HEK293 (cell line): ENCODE data around the gene PGA5.

ENCODE experiments used
- CTCF ChIP-seq: fragments of 450-650 bp; formaldehyde crosslinking; IDR thresholded peaks from 2 replicates; pipeline ENCODE4 v1.5.1; 2016; ENCODE audit warnings: missing biosample characterization, missing genetic modification characterization
- EGR2 ChIP-seq: fragments of 450-650 bp; formaldehyde crosslinking; IDR thresholded peaks from 2 replicates; pipeline ENCODE4 v1.5.1; 2016; ENCODE audit warnings: low read depth, missing biosample characterization, missing genetic modification characterization
- FEZF1 ChIP-seq: fragments of 450-650 bp; formaldehyde crosslinking; IDR thresholded peaks from 2 replicates; pipeline ENCODE4 v1.5.1; 2016; ENCODE audit warnings: missing biosample characterization, missing genetic modification characterization
- GLIS1 ChIP-seq: fragments of 450-650 bp; formaldehyde crosslinking; IDR thresholded peaks from 2 replicates; pipeline ENCODE4 v1.5.1; 2016; ENCODE audit warnings: missing biosample characterization, missing genetic modification characterization
- KLF10 ChIP-seq: fragments of 450-650 bp; IDR thresholded peaks from 2 replicates; pipeline ENCODE4 v1.5.1; 2018; ENCODE audit warnings: missing biosample characterization, mild to moderate bottlenecking, missing genetic modification characterization
- PATZ1 ChIP-seq: fragments of 450-650 bp; formaldehyde crosslinking; IDR thresholded peaks from 2 replicates; pipeline ENCODE4 v1.5.1; 2016; ENCODE audit warnings: missing biosample characterization, missing genetic modification characterization
- PRDM4 ChIP-seq: fragments of 450-650 bp; formaldehyde crosslinking; IDR thresholded peaks from 2 replicates; pipeline ENCODE4 v1.5.1; 2017; ENCODE audit warnings: missing biosample characterization, missing genetic modification characterization
- PRDM6 ChIP-seq: fragments of 450-650 bp; formaldehyde crosslinking; IDR thresholded peaks from 2 replicates; pipeline ENCODE4 v1.5.1; 2017; ENCODE audit warnings: missing biosample characterization, missing genetic modification characterization
- SCRT2 ChIP-seq: fragments of 450-650 bp; formaldehyde crosslinking; IDR thresholded peaks from 2 replicates; pipeline ENCODE4 v1.5.1; 2016; ENCODE audit warnings: missing biosample characterization, missing genetic modification characterization
- SP7 ChIP-seq: fragments of 450-650 bp; formaldehyde crosslinking; IDR thresholded peaks from 2 replicates; pipeline ENCODE4 v1.5.1; 2016; ENCODE audit warnings: missing biosample characterization, missing genetic modification characterization
- WT1 ChIP-seq: fragments of 450-650 bp; formaldehyde crosslinking; IDR thresholded peaks from 2 replicates; pipeline ENCODE4 v1.5.1; 2016; ENCODE audit warnings: missing biosample characterization, missing genetic modification characterization
- YY1 ChIP-seq: fragments of 450-650 bp; formaldehyde crosslinking; IDR thresholded peaks from 2 replicates; pipeline ENCODE4 v1.5.1; 2018; ENCODE audit warnings: missing biosample characterization, missing genetic modification characterization
- ZBTB1 ChIP-seq: fragments of 450-650 bp; formaldehyde crosslinking; IDR thresholded peaks from 2 replicates; pipeline ENCODE4 v1.5.1; 2016; ENCODE audit warnings: missing biosample characterization, missing genetic modification characterization
- ZBTB21 ChIP-seq: fragments of 450-650 bp; formaldehyde crosslinking; IDR thresholded peaks from 2 replicates; pipeline ENCODE4 v1.5.1; 2017; ENCODE audit warnings: missing biosample characterization, missing genetic modification characterization
- ZBTB26 ChIP-seq: fragments of 450-650 bp; formaldehyde crosslinking; optimal IDR thresholded peaks from 2 replicates; pipeline ENCODE3; 2016; ENCODE audit warnings: missing biosample characterization, mild to moderate bottlenecking, missing genetic modification characterization
- ZIC2 ChIP-seq: fragments of 450-650 bp; formaldehyde crosslinking; IDR thresholded peaks from 2 replicates; pipeline ENCODE4 v1.5.1; 2016; ENCODE audit warnings: missing biosample characterization, missing genetic modification characterization
- ZNF114 ChIP-seq: fragments of 450-650 bp; formaldehyde crosslinking; IDR thresholded peaks from 2 replicates; pipeline ENCODE4 v1.5.0; 2017; ENCODE audit warnings: missing biosample characterization, missing genetic modification characterization
- ZNF18 ChIP-seq: fragments of 450-650 bp; formaldehyde crosslinking; IDR thresholded peaks from 2 replicates; pipeline ENCODE4 v1.5.1; 2016; ENCODE audit warnings: missing biosample characterization, missing genetic modification characterization
- ZNF211 ChIP-seq: fragments of 450-650 bp; formaldehyde crosslinking; IDR thresholded peaks from 2 replicates; pipeline ENCODE4 v1.5.1; 2016; ENCODE audit warnings: low read depth, missing biosample characterization, missing genetic modification characterization
- ZNF433 ChIP-seq: fragments of 450-650 bp; formaldehyde crosslinking; IDR thresholded peaks from 2 replicates; pipeline ENCODE4 v1.5.1; 2016; ENCODE audit warnings: missing biosample characterization, missing genetic modification characterization, low read depth
- ZNF510 ChIP-seq: fragments of 450-650 bp; formaldehyde crosslinking; IDR thresholded peaks from 2 replicates; pipeline ENCODE4 v1.5.1; 2018; ENCODE audit warnings: mild to moderate bottlenecking, missing genetic modification characterization, missing biosample characterization; ENCODE audit not compliant: insufficient replicate concordance
- ZNF558 ChIP-seq: fragments of 450-650 bp; formaldehyde crosslinking; IDR thresholded peaks from 2 replicates; pipeline ENCODE4 v1.5.1; 2016; ENCODE audit warnings: missing biosample characterization, missing genetic modification characterization
- ZNF629 ChIP-seq: fragments of 450-650 bp; formaldehyde crosslinking; IDR thresholded peaks from 2 replicates; pipeline ENCODE4 v1.5.1; 2017; ENCODE audit warnings: missing biosample characterization, missing genetic modification characterization

PGA5 gene

GRCh38 chr11:61293867-61294716, 53.1 kb downstream of the PGA5 start (continued):
- TF ChIP-seq ZNF18 (tag by site-specific recombination) (no peak), ZNF629 (tag by site-specific recombination) (peak; percentile 72), ZNF510 (tag by site-specific recombination) (no peak), ZBTB26 (peak; percentile 98), CTCF (tag by site-specific recombination) (0 out of 2 replicates have a peak, but pooled peaks have one; percentile 13), SCRT2 (tag by site-specific recombination) (peak; percentile 84), ZBTB21 (tag by site-specific recombination) (peak; percentile 17; the same call in 1 of the 2 replicates), ZNF558 (tag by site-specific recombination) (no peak), ZNF211 (no peak), PRDM4 (peak; percentile 57; the same call in 1 of the 2 replicates), WT1 (tag by site-specific recombination) (peak; percentile 17; the same call in 1 of the 2 replicates), FEZF1 (tag by site-specific recombination) (peak; percentile 36; the same call in 1 of the 2 replicates), KLF10 (tag by site-specific recombination) (0 out of 2 replicates have a peak, but pooled peaks have one; percentile 16), ZNF114 (tag by site-specific recombination) (no peak), GLIS1 (tag by site-specific recombination) (peak; percentile 96), ZNF433 (tag by site-specific recombination) (no peak), ZIC2 (tag by site-specific recombination) (peak; percentile 95), YY1 (tag by site-specific recombination) (peak; percentile 33; the same call in 1 of the 2 replicates), PATZ1 (tag by site-specific recombination) (peak; percentile 91), SP7 (tag by site-specific recombination) (0 out of 2 replicates have a peak, but pooled peaks have one; percentile 41), PRDM6 (tag by site-specific recombination) (no peak), ZBTB1 (tag by site-specific recombination) (0 out of 2 replicates have a peak, but pooled peaks have one; percentile 33), EGR2 (tag by site-specific recombination) (0 out of 2 replicates have a peak, but pooled peaks have one; percentile 52)
